ENCODE data around the gene SLAMF8. TPM values are rescaled to one million over a fixed set of nuclear protein-coding genes. Genes with fewer than 3 reads are reported as not detected.

The SLAMF8 gene
- polyA plus RNA-seq, 1 donor from 2014 or later, result not detected

DNA sequence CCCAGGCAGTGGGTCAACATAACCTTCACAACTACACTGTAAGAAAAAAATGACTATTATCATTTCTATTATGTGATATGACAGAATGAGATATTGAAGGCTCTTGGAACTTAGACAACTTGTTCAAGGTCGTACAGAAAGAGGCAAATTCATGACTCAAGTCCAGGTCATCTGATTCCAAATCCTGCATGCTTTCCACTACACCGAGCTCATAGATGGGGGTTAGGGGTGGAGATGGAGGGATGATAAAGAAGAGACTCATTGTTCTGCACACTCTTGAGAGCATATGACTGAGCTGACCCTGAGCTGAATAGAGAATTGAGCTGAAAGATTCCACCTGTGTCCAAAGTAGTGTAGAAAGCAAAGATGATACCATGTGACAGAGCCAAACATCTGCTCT lies 21.7 kb upstream of the SLAMF8 start:
- H4K20me1 ChIP-seq (ENCODE audit: insufficient read depth), result no peaks in the 10 kb centered on the region
- no peaks in the 10 kb centered on the region for H3F3A ChIP-seq (ENCODE audit: insufficient read depth, low read length, poor library complexity, severe bottlenecking)
- H3K36me3 ChIP-seq (ENCODE audit: insufficient read depth, low read length), result no peaks in the 10 kb centered on the region
- no peaks in the 10 kb centered on the region for H3K79me2 ChIP-seq (replicated peaks; ENCODE audit: insufficient read depth, low read length)
- TF ChIP-seq, protein P1, sequence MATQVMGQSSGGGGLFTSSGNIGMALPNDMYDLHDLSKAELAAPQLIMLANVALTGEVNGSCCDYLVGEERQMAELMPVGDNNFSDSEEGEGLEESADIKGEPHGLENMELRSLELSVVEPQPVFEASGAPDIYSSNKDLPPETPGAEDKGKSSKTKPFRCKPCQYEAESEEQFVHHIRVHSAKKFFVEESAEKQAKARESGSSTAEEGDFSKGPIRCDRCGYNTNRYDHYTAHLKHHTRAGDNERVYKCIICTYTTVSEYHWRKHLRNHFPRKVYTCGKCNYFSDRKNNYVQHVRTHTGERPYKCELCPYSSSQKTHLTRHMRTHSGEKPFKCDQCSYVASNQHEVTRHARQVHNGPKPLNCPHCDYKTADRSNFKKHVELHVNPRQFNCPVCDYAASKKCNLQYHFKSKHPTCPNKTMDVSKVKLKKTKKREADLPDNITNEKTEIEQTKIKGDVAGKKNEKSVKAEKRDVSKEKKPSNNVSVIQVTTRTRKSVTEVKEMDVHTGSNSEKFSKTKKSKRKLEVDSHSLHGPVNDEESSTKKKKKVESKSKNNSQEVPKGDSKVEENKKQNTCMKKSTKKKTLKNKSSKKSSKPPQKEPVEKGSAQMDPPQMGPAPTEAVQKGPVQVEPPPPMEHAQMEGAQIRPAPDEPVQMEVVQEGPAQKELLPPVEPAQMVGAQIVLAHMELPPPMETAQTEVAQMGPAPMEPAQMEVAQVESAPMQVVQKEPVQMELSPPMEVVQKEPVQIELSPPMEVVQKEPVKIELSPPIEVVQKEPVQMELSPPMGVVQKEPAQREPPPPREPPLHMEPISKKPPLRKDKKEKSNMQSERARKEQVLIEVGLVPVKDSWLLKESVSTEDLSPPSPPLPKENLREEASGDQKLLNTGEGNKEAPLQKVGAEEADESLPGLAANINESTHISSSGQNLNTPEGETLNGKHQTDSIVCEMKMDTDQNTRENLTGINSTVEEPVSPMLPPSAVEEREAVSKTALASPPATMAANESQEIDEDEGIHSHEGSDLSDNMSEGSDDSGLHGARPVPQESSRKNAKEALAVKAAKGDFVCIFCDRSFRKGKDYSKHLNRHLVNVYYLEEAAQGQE (IDR thresholded peaks at IDR 0.05; ENCODE audit: borderline replicate concordance), result no peak
- TF ChIP-seq MXI1 (conservative IDR thresholded peaks at IDR 0.05; ENCODE audit: poor library complexity, severe bottlenecking) (no peak), RAD21 (conservative IDR thresholded peaks at IDR 0.05) (no peak), EZH2 (IDR thresholded peaks at IDR 0.05; ENCODE audit: borderline replicate concordance, insufficient read depth, low read length, poor library complexity, severe bottlenecking) (no peak), EP300 (conservative IDR thresholded peaks at IDR 0.05; ENCODE audit: poor library complexity, severe bottlenecking) (no peak), POLR2AphosphoS5 (IDR thresholded peaks at IDR 0.05) (no peak)
- TF ChIP-seq, protein P2, sequence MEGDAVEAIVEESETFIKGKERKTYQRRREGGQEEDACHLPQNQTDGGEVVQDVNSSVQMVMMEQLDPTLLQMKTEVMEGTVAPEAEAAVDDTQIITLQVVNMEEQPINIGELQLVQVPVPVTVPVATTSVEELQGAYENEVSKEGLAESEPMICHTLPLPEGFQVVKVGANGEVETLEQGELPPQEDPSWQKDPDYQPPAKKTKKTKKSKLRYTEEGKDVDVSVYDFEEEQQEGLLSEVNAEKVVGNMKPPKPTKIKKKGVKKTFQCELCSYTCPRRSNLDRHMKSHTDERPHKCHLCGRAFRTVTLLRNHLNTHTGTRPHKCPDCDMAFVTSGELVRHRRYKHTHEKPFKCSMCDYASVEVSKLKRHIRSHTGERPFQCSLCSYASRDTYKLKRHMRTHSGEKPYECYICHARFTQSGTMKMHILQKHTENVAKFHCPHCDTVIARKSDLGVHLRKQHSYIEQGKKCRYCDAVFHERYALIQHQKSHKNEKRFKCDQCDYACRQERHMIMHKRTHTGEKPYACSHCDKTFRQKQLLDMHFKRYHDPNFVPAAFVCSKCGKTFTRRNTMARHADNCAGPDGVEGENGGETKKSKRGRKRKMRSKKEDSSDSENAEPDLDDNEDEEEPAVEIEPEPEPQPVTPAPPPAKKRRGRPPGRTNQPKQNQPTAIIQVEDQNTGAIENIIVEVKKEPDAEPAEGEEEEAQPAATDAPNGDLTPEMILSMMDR (IDR thresholded peaks at IDR 0.05; ENCODE audit: poor library complexity, severe bottlenecking), result no peak
- H3K4me3 ChIP-seq (ENCODE audit: low read length), result no peak overlapping the region
- no peak overlapping the region for H3K4me2 ChIP-seq (ENCODE audit: low read length)
- H3K27me3 ChIP-seq (ENCODE audit: insufficient read depth, low read depth, low read length), result no peaks in the 10 kb centered on the region
- no peak overlapping the region for H2AFZ ChIP-seq (ENCODE audit: low read depth, low read length)
- no peak overlapping the region for H3K9ac ChIP-seq (ENCODE audit: low read length)
- H3K9me3 ChIP-seq (ENCODE audit: low read length), result no peaks in the 10 kb centered on the region
- H3K27ac ChIP-seq (ENCODE audit: low read length), result no peak overlapping the region
- no peaks in the 10 kb centered on the region for H3K9me2 ChIP-seq (ENCODE audit: insufficient read depth, low read length)

DNA sequence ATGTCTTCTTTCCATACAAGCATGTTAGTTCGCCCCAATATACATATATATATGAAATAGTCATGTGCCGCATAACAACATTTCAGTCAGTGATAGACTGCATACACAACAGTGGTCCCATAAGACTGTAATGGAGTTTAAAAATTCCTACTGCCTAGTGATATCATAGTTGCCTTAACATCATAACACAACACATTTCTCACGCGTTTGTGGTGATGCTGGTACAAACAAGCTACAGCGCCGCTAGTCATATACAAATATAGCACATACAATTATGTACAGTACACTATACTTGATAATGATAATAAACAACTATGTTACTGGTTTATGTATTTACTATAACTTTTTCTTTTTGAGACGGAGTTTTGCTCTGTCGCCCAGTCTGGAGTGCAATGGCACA lies 10.7 kb upstream of the SLAMF8 start:
- Histone ChIP-seq H3K9ac (ENCODE audit: low read length) (no peak overlapping the region), H3K4me3 (ENCODE audit: low read length) (no peak overlapping the region), H4K20me1 (ENCODE audit: insufficient read depth) (no peaks in the 10 kb centered on the region), H3K9me3 (ENCODE audit: low read length) (no peaks in the 10 kb centered on the region), H3K27ac (ENCODE audit: low read length) (no peak overlapping the region), H3F3A (ENCODE audit: insufficient read depth, low read length, poor library complexity, severe bottlenecking) (no peaks in the 10 kb centered on the region), H3K9me2 (ENCODE audit: insufficient read depth, low read length) (no peaks in the 10 kb centered on the region), H3K36me3 (ENCODE audit: insufficient read depth, low read length) (no peaks in the 10 kb centered on the region), H3K4me2 (ENCODE audit: low read length) (no peak overlapping the region), H3K27me3 (ENCODE audit: insufficient read depth, low read depth, low read length) (no peaks in the 10 kb centered on the region), H3K79me2 (replicated peaks; ENCODE audit: insufficient read depth, low read length) (no peaks in the 10 kb centered on the region), H2AFZ (ENCODE audit: low read depth, low read length) (no peak overlapping the region)
- TF ChIP-seq MXI1 (conservative IDR thresholded peaks at IDR 0.05; ENCODE audit: poor library complexity, severe bottlenecking) (no peak), TAF1 (IDR thresholded peaks at IDR 0.05; ENCODE audit: low read depth) (no peak), EP300 (conservative IDR thresholded peaks at IDR 0.05; ENCODE audit: poor library complexity, severe bottlenecking) (no peak), EZH2 (IDR thresholded peaks at IDR 0.05; ENCODE audit: borderline replicate concordance, insufficient read depth, low read length, poor library complexity, severe bottlenecking) (no peak), POLR2AphosphoS5 (IDR thresholded peaks at IDR 0.05) (no peak), SMC3 (conservative IDR thresholded peaks at IDR 0.05; ENCODE audit: poor library complexity) (no peak), RAD21 (conservative IDR thresholded peaks at IDR 0.05) (no peak)
- TF ChIP-seq, protein P1 (IDR thresholded peaks at IDR 0.05; ENCODE audit: borderline replicate concordance), result no peak
- TF ChIP-seq, protein P2 (IDR thresholded peaks at IDR 0.05; ENCODE audit: poor library complexity, severe bottlenecking), result no peak

All from neural cell (in vitro differentiated cells).